GM19043 (cell line): Measurements from ENCODE around the gene ENHO.

Experiments
- ATAC-seq: cut with Tn5 transposase; IDR thresholded peaks from one replicate; pipeline ENCODE4 v1.9.1; 2021; ENCODE audit warnings: low read depth; ENCODE audit not compliant: unreplicated experiment

Gene ENHO

DNA sequence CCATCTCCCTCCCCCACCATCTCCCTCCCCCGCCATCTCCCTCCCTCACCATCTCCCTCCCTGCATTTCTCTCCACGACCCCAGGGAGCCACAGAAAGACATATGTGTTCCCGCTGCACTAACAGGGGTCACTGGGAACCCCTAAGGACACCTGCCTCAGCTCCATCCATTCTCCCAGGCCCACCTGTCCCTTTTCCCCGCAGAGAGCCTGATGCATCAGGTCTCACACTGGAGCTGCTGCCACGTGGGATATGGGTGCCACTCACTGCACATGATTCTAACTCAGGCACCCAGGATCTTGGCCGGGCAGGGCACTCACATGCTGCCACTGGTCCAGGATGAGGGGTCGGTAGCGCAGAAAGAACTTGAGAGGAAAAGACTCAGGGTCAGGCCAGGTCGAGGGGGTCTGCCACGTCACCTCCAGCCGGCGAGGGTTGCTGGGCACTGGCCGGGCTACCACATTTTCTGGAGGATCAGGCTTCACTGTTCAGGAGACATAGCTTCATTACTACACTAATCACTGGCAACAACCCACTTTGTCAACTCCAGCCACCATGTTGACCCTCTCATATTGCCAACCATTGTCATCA, 33.2 kb upstream of the ENHO start:
- ATAC-seq: no peak

DNA sequence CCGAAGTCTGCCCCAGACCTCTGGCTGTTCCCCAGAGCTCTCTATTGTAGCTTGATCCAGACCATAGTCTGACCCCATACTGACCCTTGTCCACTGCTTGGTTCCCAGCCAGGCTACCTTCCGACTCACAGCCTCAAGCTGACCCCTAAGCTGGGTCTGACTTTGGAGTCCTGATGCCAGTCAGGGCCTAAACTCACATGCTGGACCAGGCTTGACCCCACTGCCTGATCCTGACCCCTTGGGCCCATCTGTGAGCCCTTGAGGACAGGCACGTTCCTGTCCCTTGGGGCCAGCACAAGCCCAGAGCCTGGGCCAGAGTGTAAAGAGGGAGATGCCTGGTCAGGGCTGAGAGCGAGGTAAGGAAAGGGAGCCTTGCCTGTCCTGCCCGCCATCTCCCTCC, 32.7 kb upstream of the ENHO start:
- ATAC-seq: no peak

- no peak for ATAC-seq
Measured at GRCh38 chr9:34555002-34555348, 32.2 kb upstream of the ENHO start.

- ATAC-seq: no peak
Measured at GRCh38 chr9:34554211-34555001, 31.6 kb upstream of the ENHO start.

- no peak for ATAC-seq
Measured at GRCh38 chr9:34553511-34554021, 30.8 kb upstream of the ENHO start.

DNA sequence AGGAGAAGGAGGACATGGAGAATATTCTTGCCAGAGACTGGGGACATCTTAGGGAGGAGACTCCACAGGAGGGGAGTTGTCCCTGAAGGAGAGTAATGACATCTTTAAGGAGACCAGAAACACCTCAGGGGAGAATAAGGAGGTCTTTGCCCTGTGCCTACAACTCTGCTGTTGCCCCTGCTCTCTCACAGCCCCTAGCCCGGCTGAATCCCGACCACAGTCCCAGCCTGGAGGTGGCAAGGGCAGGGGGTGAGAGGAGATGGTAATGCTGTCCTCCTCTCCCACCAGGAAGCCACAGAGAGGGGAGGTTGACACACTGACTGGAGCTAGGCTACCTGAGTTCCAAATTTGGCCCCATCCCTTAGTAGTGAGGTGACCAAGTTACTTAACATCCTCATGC, 30.2 kb upstream of the ENHO start:
- no peak for ATAC-seq

- no peak for ATAC-seq
Measured at GRCh38 chr9:34552606-34552981, 29.8 kb upstream of the ENHO start.

- no peak for ATAC-seq
Measured at GRCh38 chr9:34551751-34552605, 29.2 kb upstream of the ENHO start.

- no peak for ATAC-seq
Measured at GRCh38 chr9:34550681-34551270, 28.0 kb upstream of the ENHO start.

- no peak for ATAC-seq
Measured at GRCh38 chr9:34550016-34550680, 27.4 kb upstream of the ENHO start.

DNA sequence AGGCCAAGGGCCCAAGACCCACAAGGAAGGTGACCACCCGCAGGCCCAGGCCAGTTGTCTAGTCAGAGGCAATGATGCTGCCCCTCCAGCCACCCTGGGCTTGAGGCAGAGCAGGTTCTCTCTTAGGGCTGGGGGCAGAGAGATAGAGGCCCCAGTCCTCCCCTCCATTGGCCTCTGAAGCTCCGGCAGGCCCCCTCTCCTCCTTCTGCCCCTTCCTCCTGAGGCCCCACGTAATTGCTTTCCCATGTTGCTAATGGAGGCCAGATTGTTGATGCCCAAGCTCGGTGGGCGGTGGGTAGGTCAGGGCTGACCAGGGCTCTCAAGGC, 26.6 kb upstream of the ENHO start:
- ATAC-seq: no peak

DNA sequence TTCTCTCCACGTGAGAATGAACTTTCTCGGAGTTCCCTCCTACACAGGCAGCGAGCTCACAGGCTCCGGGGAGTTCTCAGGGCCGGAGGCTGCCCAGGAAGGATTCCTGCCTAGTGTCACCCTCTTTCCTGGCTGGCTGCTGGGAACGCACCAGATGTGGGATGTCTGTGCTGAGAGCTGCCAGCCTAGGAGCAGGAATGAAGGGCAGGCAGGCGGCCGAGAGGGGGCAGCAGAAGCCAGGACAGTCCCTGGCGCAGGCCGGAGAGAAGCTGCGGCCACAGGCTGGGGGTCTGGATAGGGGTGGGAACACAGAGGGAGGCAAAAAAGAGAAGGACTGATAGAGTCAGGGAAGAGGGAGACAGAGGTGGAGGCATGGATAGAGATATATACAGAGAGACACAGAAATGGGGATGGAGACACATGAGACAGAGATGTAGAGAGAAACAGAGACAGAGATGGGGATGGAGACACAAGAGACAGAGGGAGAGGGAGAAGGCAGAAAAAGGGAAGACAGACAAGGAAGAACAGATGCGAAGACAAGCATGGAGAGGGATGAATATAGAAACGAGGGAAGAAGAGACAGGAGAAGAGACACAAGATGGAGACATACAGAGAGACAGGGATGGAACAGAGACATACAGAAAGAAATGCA, 25.3 kb upstream of the ENHO start:
- ATAC-seq: no peak

DNA sequence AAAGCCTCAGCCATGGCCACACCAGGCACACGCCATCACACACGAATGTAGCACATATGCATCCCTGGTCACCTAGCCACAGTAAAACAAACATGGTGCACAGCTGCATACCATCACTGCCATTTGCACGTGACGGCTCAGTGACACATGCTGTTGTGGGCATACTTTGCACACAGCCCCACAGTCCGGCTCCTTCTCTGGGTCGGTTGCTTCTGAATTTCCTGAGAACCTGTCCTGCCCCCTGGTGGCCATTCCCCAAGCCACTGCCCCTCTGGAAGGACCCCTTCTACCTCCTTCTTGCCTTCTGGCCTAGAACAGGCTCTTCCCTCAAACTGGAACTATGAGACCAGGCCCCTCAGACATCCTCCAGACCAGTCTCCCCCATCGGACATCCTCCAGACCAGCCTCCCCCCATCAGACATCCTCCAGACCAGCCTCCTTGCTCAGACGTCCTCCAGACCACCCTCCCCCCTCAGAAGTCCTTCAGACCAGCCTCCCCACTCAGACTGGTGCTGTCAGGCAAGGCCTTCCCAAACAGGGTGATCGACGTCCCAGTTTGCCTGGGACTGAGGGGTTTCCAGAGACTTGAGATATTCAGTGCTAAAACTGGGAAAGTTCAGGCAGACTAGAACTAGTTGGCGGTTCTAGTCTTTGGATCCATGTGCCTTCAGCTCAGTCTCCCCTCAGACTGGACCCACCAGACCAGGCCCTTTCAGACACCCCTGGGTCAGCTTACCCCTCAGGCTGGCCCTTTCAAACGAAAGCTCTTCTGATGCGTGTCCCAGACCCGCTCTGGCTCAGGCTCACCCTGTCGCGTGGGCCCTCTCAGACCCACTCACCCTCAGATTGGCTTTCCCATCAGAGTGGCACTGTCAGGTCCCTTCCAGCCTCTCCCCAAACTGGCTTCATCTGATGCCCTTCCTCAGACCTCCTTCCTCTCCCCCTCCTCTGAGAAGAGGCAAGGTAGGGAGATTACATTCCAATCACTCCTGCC, 24.3 kb upstream of the ENHO start:
- no peak for ATAC-seq

GRCh38 chr9:34546102-34546833, 23.5 kb upstream of the ENHO start:
- ATAC-seq: no peak

DNA sequence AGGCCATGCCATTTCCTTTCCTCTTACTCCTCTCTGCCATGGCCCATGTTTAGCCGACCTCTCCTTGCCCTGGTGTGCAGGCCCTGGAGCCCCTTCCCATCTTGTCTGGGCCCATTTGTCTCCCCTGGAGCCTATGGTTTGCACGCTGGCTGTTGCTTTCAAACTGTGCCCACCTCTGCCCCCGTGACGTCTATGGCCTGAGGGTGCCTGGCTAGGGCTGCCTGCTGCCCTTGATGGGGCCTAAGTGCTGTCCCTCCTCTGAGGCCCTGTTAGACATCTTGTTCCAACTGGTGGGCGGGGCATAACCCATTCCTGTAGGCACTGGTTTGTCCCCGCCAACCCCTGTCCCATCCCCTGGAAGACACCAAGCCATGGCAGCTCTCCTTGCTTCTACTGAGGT, 22.7 kb upstream of the ENHO start:
- ATAC-seq: no peak

DNA sequence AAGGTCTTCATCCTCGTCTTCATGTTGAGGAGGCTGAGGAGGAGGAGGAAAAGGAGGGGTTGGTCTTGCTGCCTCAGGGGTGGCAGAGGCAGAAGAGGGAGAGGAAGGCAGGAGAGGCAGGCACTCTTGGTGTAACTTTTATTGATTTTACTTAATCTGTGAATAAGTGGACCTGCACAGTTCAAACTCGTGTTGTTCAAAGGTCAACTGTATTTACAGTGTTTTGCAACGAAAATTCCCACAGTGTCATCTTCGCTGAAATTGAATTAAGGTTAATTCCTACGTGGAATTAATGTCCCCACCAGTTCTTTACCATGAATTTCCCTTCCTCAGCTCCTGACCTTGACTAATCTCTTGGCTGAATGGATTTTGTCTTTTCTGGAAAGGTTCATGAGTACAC, 21.2 kb upstream of the ENHO start:
- no peak for ATAC-seq

- no peak for ATAC-seq
Measured at GRCh38 chr9:34541540-34541939, 18.8 kb upstream of the ENHO start.

- no peak for ATAC-seq
Measured at GRCh38 chr9:34540827-34541226, 18.0 kb upstream of the ENHO start.
